Hepatocyte (in vitro differentiated cells): ENCODE results near the gene SENP7. TPM values are rescaled to one million over a fixed set of nuclear protein-coding genes. Genes with fewer than 3 reads are reported as not detected.

Experiments used
- DNase-seq: peaks from one replicate; pipeline ENCODE4 v3.0.0-alpha.2; 2016; ENCODE audit warnings: low spot score
- H2AFZ ChIP-seq: fragments of 200-600 bp; sonication (generic); 2 replicates; pipeline ENCODE4 v1.6.0; 2016; ENCODE audit warnings: antibody characterized with exemption, mild to moderate bottlenecking
- H3K27ac ChIP-seq: fragments of 200-600 bp; sonication (generic); 2 replicates; pipeline ENCODE4 v1.5.1; 2016; ENCODE audit warnings: mild to moderate bottlenecking
- H3K27me3 ChIP-seq: fragments of 200-600 bp; sonication (generic); 2 replicates; pipeline ENCODE4 v1.6.1; 2016
- H3K36me3 ChIP-seq: fragments of 200-600 bp; sonication (generic); replicated peaks from 2 replicates; pipeline ENCODE4 v1.5.1; 2016; ENCODE audit warnings: low read depth; ENCODE audit not compliant: insufficient read depth
- H3K4me1 ChIP-seq: fragments of 200-600 bp; sonication (generic); 2 replicates; pipeline ENCODE4 v1.5.1; 2016; ENCODE audit warnings: mild to moderate bottlenecking, moderate library complexity; ENCODE audit not compliant: insufficient read depth
- H3K4me2 ChIP-seq: fragments of 200-600 bp; sonication (generic); 2 replicates; pipeline ENCODE4 v1.6.0; 2016
- H3K4me3 ChIP-seq: fragments of 200-600 bp; sonication (generic); 2 replicates; pipeline ENCODE4 v1.5.1; 2016; ENCODE audit warnings: mild to moderate bottlenecking
- H3K79me2 ChIP-seq: fragments of 200-600 bp; sonication (generic); 2 replicates; pipeline ENCODE4 v1.6.0; 2017; ENCODE audit warnings: mild to moderate bottlenecking
- H3K9me2 ChIP-seq: fragments of 200-600 bp; sonication (generic); replicated peaks from 2 replicates; pipeline ENCODE4 v1.6.0; 2017; ENCODE audit warnings: mild to moderate bottlenecking; ENCODE audit not compliant: insufficient read depth
- H3K9me3 ChIP-seq: fragments of 200-600 bp; sonication (generic); 2 replicates; pipeline ENCODE4 v1.5.1; 2016; ENCODE audit warnings: low read depth, mild to moderate bottlenecking
- H4K20me1 ChIP-seq: fragments of 200-600 bp; sonication (generic); 2 replicates; pipeline ENCODE4 v1.6.0; 2016; ENCODE audit warnings: mild to moderate bottlenecking; ENCODE audit not compliant: insufficient read depth, poor library complexity, severe bottlenecking
- CTCF ChIP-seq: fragments of 200-600 bp; sonication (generic); IDR thresholded peaks from 2 replicates; pipeline ENCODE4 v1.5.1; 2016; ENCODE audit warnings: antibody characterized with exemption, mild to moderate bottlenecking; ENCODE audit not compliant: poor library complexity
- EZH2 ChIP-seq: fragments of 200-600 bp; sonication (generic); IDR thresholded peaks from 2 replicates; pipeline ENCODE4 v1.6.1; 2016; ENCODE audit warnings: antibody characterized with exemption, mild to moderate bottlenecking, borderline replicate concordance
- EZH2phosphoT487 ChIP-seq: fragments of 200-600 bp; sonication (generic); IDR thresholded peaks from one replicate; pipeline ENCODE4 v1.6.1; 2018; ENCODE audit warnings: antibody characterized with exemption, mild to moderate bottlenecking, low read depth, moderate library complexity; ENCODE audit not compliant: unreplicated experiment, severe bottlenecking
- WGBS: methylation state at CpG from one replicate; pipeline ENCODE4 v1.1.6; 2016; ENCODE audit warnings: low lambda C conversion rate; ENCODE audit errors: missing lambda C conversion rate; 5-methylcytosine and 5-hydroxymethylcytosine counted together
- polyA plus RNA-seq: library from polyadenylated mRNA; unstranded; fragments of >200 nt; fragmentation: Nextera tagmentation; extraction: Ambion mirVana; gene quantifications from 2 replicates; pipeline ENCODE4 v1.2.1, GENCODE V29; 2016
- total RNA-seq: library from RNA; depleted of rRNA; stranded (reverse); fragments of >200 nt; gene quantifications from 2 replicates; pipeline ENCODE4 v1.2.3, GENCODE V29; 2014

SENP7 gene
- total and polyA plus RNA-seq, 2 experiments from 2014 or later, result 7.7 to 40.9 TPM

GRCh38 chr3:101329016-101329673 is 183.9 kb downstream of the SENP7 start:
- H3K4me2 ChIP-seq, result no peak overlapping the region
- H3K27ac ChIP-seq, result no peak overlapping the region
- peaks cover 4% of the 10 kb centered on the region for H3K36me3 ChIP-seq
- H3K4me3 ChIP-seq, result no peak overlapping the region
- no peaks in the 10 kb centered on the region for H3K9me2 ChIP-seq
- no peaks in the 10 kb centered on the region for H3K9me3 ChIP-seq
- no peak for TF ChIP-seq EZH2
- TF ChIP-seq CTCF, result no peak
- TF ChIP-seq EZH2phosphoT487, result no peak
- 97% methylated on average over 7 of the region's 7 CpGs for WGBS
- no peaks in the 10 kb centered on the region for H3K79me2 ChIP-seq
- no peaks in the 10 kb centered on the region for H3K4me1 ChIP-seq
- H4K20me1 ChIP-seq, result no peaks in the 10 kb centered on the region
- no peak overlapping the region for H2AFZ ChIP-seq
- H3K27me3 ChIP-seq, result no peaks in the 10 kb centered on the region
- no peak for DNase-seq

DNA sequence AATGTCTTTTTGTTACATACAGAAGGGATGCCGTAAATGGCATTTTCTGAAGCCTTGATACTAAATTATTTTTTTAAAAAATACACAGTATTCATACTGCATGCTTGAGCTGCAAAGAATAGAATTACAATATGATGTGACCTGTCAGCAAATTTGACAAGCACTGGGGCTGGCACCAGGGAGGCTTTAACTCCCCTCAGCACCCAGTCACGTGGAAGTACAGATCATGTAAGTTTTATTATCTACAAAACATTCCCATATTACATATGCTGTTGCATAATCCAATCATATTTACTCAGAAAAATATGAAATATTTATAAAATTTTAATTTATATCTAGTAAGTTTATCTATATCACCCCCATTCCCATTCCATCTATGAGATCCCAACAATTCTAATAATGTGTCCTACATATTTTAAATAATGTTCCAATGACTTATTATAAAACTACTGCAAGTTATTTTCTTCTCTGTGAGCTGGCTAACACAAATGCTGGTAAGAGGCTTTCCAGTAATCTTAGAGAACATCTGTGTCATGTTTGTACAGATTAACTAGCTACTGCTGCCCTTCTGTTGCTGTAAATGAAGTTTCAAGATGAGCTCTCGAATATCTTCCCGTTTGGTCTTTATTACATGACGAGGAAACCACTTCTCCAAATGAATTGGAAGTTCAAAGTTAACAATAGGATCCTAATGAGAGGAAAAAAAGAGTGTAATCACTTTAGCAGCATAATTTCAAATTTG is 187.4 kb downstream of the SENP7 start:
- 66% methylated on average over 5 of the region's 5 CpGs for WGBS

DNA sequence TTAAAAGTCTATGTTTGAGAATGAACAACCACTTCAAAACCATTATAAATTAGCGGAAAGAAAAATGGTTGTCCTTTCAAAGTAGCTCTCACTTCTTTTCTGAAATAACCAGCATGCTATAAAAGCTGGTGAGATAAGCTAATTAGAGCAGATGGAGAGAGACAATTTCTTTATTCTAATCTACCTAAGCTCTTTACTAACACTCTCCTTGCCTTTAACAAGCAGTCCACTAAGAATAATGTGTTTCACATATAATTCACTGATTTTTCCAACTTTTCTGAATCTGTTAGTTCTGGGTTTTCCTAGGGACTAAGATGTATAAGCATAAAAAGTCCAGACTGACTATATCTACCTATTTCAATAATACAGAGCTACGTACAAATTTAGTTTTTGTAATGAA is 192.5 kb downstream of the SENP7 start, which contains the start of gene IMPG2:
IMPG2 (minus strand) TSS at position 101 of the 400 bp plus-strand sequence. CDS start 203 bp downstream, outside the sequence.
- H4K20me1 ChIP-seq, result no peaks in the 10 kb centered on the region
- no peak within 1 kb of the TSS for H3K4me3 ChIP-seq
- H3K9me3 ChIP-seq, result no peaks in the 10 kb centered on the region
- WGBS, result 94% methylated on average over 2 of the region's 2 CpGs
- H3K79me2 ChIP-seq, result no peaks in the 10 kb centered on the region
- no peak within 1 kb of the TSS for H3K27ac ChIP-seq
- H3K27me3 ChIP-seq, result no peaks in the 10 kb centered on the region
- H2AFZ ChIP-seq, result no peak within 1 kb of the TSS
- DNase-seq, result no peak
- H3K9me2 ChIP-seq, result no peaks in the 10 kb centered on the region
- no peak for TF ChIP-seq CTCF
- TF ChIP-seq EZH2, result no peak
- TF ChIP-seq EZH2phosphoT487, result no peak
- H3K36me3 ChIP-seq, result no peaks in the 10 kb centered on the region
- no peaks in the 10 kb centered on the region for H3K4me1 ChIP-seq
- H3K4me2 ChIP-seq, result peak within 1 kb of the TSS; percentile 41

More for the DNA sequence above, 187.4 kb downstream of the SENP7 start:
- Histone ChIP-seq H3K9me3 (no peaks in the 10 kb centered on the region), H3K27ac (no peak overlapping the region), H4K20me1 (no peaks in the 10 kb centered on the region), H3K36me3 (peaks cover 4% of the 10 kb centered on the region), H2AFZ (no peak overlapping the region), H3K4me2 (no peak overlapping the region), H3K4me1 (no peaks in the 10 kb centered on the region), H3K4me3 (no peak overlapping the region), H3K27me3 (no peaks in the 10 kb centered on the region), H3K79me2 (no peaks in the 10 kb centered on the region), H3K9me2 (no peaks in the 10 kb centered on the region)
- TF ChIP-seq EZH2phosphoT487 (no peak), CTCF (no peak), EZH2 (no peak)
- DNase-seq, result no peak
